ENCODE data around the gene DNAAF6. TPM values are rescaled to one million over a fixed set of nuclear protein-coding genes. Genes with fewer than 3 reads are reported as not detected.
"Not testable (repeated sequence)": the region's sequence is repeated elsewhere in the genome, so short reads cannot be mapped to it uniquely, and the experiment has no call there.

The DNAAF6 gene
- total RNA-seq, result not detected in 2 replicates

DNA sequence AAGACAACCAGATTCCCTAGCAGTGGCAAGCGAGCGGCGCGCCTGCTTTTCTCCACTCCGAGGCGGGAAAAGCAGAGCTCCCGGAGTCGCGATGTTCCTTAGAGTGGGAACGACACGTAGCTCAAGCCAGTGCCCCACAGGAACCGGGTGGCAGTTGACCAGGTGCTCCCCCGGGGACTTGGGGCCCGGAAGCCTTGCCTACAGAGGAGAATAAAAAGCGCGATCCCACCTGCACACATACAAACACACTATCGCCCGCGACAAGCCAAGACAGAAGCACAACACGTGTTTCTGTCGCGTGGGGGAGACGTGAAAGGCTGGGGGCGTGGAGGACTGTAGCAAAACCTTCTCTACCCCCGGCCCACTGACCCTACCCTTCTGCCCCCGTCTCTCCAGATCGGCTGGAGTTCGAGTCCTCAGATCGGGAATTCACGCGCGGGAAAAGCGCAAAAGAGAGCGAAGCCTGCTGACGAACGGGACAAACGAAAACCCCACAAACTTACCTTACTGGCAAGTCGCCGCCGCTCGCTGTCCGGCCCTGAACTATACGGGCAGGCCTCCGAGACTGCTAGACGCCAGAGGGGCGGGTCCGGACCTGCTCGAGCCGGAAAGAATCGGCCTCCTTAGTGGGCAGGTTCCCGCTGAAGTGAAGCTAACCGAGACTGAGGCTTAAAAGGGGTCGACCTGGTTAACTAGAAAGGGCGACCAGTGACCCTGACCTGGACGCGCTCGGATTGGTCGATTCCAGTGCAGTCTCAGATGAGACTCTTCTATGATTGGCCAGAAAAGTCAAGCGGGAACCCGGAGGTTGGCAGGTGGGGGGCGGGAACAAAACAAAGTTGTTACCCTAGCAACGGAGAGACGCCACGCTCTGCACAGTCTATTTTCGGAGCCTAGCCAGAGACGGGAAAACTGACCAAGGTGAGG is at the start of gene DNAAF6, which contains the start of gene NUP62CL:
TSS of gene DNAAF6 (plus strand) at position 842 of the 927 bp plus-strand sequence. CDS start 6,265 bp downstream, outside the sequence.
TSS of gene NUP62CL (minus strand) at position 664 of the 927 bp plus-strand sequence. CDS start 31,287 bp downstream, outside the sequence.
- Histone ChIP-seq H3K36me3 (ENCODE audit: control insufficient read depth, insufficient read depth, low read length) (no peaks in the 10 kb centered on the region), H3K27me3 (ENCODE audit: control insufficient read depth, insufficient read depth, low read length) (no peaks in the 10 kb centered on the region), H3K4me3 (ENCODE audit: low read depth, low read length) (peak within 1 kb of the TSS; percentile 61)
- DNase-seq (ENCODE audit: low read depth) (peak; percentile 57), FAIRE-seq (no peak)
- TF ChIP-seq CTCF (IDR thresholded peaks at IDR 0.05; ENCODE audit: insufficient read depth, low read length, severe bottlenecking), result no peak

DNA sequence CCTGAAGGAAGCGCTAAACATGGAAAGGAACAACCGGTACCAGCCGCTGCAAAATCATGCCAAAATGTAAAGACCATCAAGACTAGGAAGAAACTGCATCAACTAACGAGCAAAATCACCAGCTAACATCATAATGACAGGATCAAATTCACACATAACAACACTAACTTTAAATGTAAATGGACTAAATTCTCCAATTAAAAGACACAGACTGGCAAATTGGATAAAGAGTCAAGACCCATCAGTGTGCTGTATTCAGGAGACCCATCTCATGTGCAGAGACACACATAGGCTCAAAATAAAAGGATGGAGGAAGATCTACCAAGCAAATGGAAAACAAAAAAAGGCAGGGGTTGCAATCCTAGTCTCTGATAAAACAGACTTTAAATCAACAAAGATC is 48.8 kb upstream of the DNAAF6 start:
- not testable (repeated sequence) for FAIRE-seq

GRCh38 chrX:107167163-107167921 is 39.1 kb upstream of the DNAAF6 start:
- no peak for FAIRE-seq
- Histone ChIP-seq H3K36me3 (ENCODE audit: control insufficient read depth, insufficient read depth, low read length) (no peaks in the 10 kb centered on the region), H3K4me3 (ENCODE audit: low read depth, low read length) (no peak overlapping the region), H3K27me3 (ENCODE audit: control insufficient read depth, insufficient read depth, low read length) (no peaks in the 10 kb centered on the region)
- TF ChIP-seq CTCF (IDR thresholded peaks at IDR 0.05; ENCODE audit: insufficient read depth, low read length, severe bottlenecking), result no peak
- DNase-seq (ENCODE audit: low read depth), result peak; percentile 57

More for the DNA sequence above, 48.8 kb upstream of the DNAAF6 start:
- H3K27me3 ChIP-seq (ENCODE audit: control insufficient read depth, insufficient read depth, low read length); DNase-seq (ENCODE audit: low read depth); H3K36me3 ChIP-seq (ENCODE audit: control insufficient read depth, insufficient read depth, low read length); H3K4me3 ChIP-seq (ENCODE audit: low read depth, low read length): not testable (repeated sequence)

- no peak for FAIRE-seq
- Histone ChIP-seq H3K4me3 (ENCODE audit: low read depth, low read length) (no peak overlapping the region), H3K27me3 (ENCODE audit: control insufficient read depth, insufficient read depth, low read length) (no peaks in the 10 kb centered on the region), H3K36me3 (ENCODE audit: control insufficient read depth, insufficient read depth, low read length) (no peaks in the 10 kb centered on the region)
- DNase-seq (ENCODE audit: low read depth), result no peak
- no peak for TF ChIP-seq CTCF (IDR thresholded peaks at IDR 0.05; ENCODE audit: insufficient read depth, low read length, severe bottlenecking)
These were observed 38.2 kb upstream of the DNAAF6 start for GRCh38 chrX:107168257-107168656.

GRCh38 chrX:107168712-107169111 is 37.7 kb upstream of the DNAAF6 start:
- no peaks in the 10 kb centered on the region for H3K27me3 ChIP-seq (ENCODE audit: control insufficient read depth, insufficient read depth, low read length)
- DNase-seq (ENCODE audit: low read depth), result no peak
- H3K4me3 ChIP-seq (ENCODE audit: low read depth, low read length), result no peak overlapping the region
- FAIRE-seq, result no peak
- H3K36me3 ChIP-seq (ENCODE audit: control insufficient read depth, insufficient read depth, low read length), result no peaks in the 10 kb centered on the region
- no peak for TF ChIP-seq CTCF (IDR thresholded peaks at IDR 0.05; ENCODE audit: insufficient read depth, low read length, severe bottlenecking)
